WTC11 (cell line): Measurements from ENCODE around the gene TMEM121.

Experiments used
- AFF4 ChIP-seq: sonication (generic); formaldehyde crosslinking; IDR thresholded peaks from 2 replicates; pipeline ENCODE4 v1.8.1; 2023; ENCODE audit warnings: mild to moderate bottlenecking, missing genetic modification reagents, borderline replicate concordance
- ATF3 ChIP-seq: sonication (generic); formaldehyde crosslinking; conservative IDR thresholded peaks from 2 replicates; pipeline ENCODE4 v1.8.1; 2022; ENCODE audit warnings: mild to moderate bottlenecking, missing genetic modification reagents
- CREM ChIP-seq: sonication (generic); formaldehyde crosslinking; IDR thresholded peaks from 2 replicates; pipeline ENCODE4 v1.8.1; 2022; ENCODE audit warnings: mild to moderate bottlenecking, missing genetic modification reagents, moderate library complexity
- CTCF ChIP-seq: fragments of 200-600 bp; IDR thresholded peaks from 2 replicates; pipeline ENCODE4 v1.8.0; 2022; ENCODE audit warnings: antibody characterized with exemption
- E2F5 ChIP-seq: sonication (generic); formaldehyde crosslinking; IDR thresholded peaks from 2 replicates; pipeline ENCODE4 v1.8.1; 2022; ENCODE audit warnings: mild to moderate bottlenecking, moderate library complexity, missing genetic modification reagents
- ELF4 ChIP-seq: sonication (generic); formaldehyde crosslinking; IDR thresholded peaks from 2 replicates; pipeline ENCODE4 v1.8.1; 2022; ENCODE audit warnings: low read depth, mild to moderate bottlenecking, moderate library complexity, missing genetic modification reagents
- FOXK1 ChIP-seq: sonication (generic); formaldehyde crosslinking; IDR thresholded peaks from 2 replicates; pipeline ENCODE4 v1.8.0; 2022; ENCODE audit warnings: mild to moderate bottlenecking, moderate library complexity, missing genetic modification reagents
- FOXP1 ChIP-seq: sonication (generic); formaldehyde crosslinking; IDR thresholded peaks from 2 replicates; pipeline ENCODE4 v1.8.0; 2022; ENCODE audit warnings: missing genetic modification reagents, mild to moderate bottlenecking, moderate library complexity, borderline replicate concordance
- MYBL2 ChIP-seq: sonication (generic); formaldehyde crosslinking; IDR thresholded peaks from 2 replicates; pipeline ENCODE4 v1.8.1; 2023; ENCODE audit warnings: mild to moderate bottlenecking, moderate library complexity, missing genetic modification reagents
- RELA ChIP-seq: sonication (generic); formaldehyde crosslinking; IDR thresholded peaks from 2 replicates; pipeline ENCODE4 v1.8.1; 2022; ENCODE audit warnings: missing genetic modification reagents, mild to moderate bottlenecking, borderline replicate concordance
- USF2 ChIP-seq: sonication (generic); formaldehyde crosslinking; IDR thresholded peaks from 2 replicates; pipeline ENCODE4 v1.8.1; 2023; ENCODE audit warnings: mild to moderate bottlenecking, missing genetic modification reagents, moderate library complexity

- TF ChIP-seq FOXK1 (CRISPR knock-in tag) (no peak), CTCF (no peak), AFF4 (CRISPR knock-in tag) (no peak), MYBL2 (CRISPR knock-in tag) (no peak), RELA (CRISPR knock-in tag) (no peak), USF2 (CRISPR knock-in tag) (no peak), FOXP1 (no peak), CREM (no peak), ATF3 (CRISPR knock-in tag) (no peak), ELF4 (CRISPR knock-in tag) (no peak), E2F5 (no peak)
Measured at GRCh38 chr14:105530285-105531087, 4.1 kb downstream of the TMEM121 start.
